C4-2B (cell line): ENCODE results near the gene DDX18.

ENCODE experiments used
- CTCF ChIP-seq: fragments of 450-650 bp; conservative IDR thresholded peaks from 2 replicates; pipeline ENCODE4 v1.5.1; 2017; ENCODE audit warnings: mild to moderate bottlenecking
- ZFX ChIP-seq: fragments of 450-650 bp; IDR thresholded peaks from 2 replicates; pipeline ENCODE4 v1.6.1; 2017

DNA sequence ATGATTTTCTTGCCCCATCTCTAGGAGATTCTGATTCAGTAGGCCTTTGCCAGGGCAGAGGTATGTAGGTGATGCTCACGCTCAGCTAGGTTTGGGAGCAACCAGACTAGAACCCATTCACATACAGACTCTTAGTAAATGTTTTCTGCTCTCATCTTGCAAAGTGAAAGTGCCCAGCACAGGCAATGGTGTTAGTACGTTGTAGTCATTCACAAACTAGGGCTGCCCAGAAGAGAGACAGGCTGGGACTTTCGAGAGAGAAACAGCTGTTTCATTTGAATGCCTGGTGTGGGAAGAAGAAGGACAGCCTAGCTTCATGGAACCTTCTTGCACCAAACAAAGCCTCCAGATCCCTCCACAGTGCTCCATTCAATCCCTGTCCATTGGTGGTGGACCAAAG, 19.4 kb downstream of the DDX18 start:
- TF ChIP-seq CTCF (no peak), ZFX (no peak)
